GM21447 (cell line): ENCODE results near the gene PDS5B.

ENCODE experiments used
- ATAC-seq: cut with Tn5 transposase; IDR thresholded peaks from one replicate; pipeline ENCODE4 v1.9.1; 2021; ENCODE audit not compliant: unreplicated experiment

The PDS5B gene

DNA sequence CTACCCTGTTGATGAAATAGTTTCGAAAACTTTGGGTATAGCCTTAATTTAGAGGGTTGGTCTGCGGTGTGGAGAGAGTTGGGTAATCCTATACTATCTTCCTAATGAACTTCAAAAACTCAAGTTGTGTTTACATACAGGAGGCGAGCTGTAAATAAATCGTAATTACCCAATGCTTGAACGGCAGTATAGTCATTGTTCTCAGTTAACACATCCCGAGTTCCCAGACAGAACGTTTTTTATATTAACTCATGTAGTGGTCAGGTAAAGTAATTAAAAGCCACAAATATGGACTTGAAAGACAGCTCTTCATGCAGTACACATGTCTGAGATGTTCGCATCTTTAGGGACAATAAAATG lies 1.5 kb downstream of the PDS5B start:
- no peak for ATAC-seq

- no peak for ATAC-seq
These were observed 2.5 kb downstream of the PDS5B start for GRCh38 chr13:32588736-32589135.

DNA sequence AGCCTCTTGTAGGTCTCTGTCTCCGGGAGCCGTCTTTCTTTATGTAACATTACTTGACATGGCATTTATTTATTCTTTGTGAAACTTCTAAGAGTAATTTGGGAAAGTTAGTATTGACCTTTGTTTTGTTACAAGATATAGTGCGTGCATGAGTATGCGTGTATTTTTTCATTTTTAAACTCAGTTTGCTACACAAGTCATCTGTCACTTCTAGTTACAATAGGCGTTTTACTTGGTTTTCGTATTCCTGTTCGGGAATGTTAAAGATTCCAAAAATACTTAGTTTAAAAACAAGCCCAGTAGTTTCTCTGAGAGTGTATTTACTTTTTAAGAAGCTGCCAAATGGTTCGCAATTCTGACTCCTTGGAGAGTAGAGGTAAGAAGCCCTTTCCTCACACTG lies 3.2 kb downstream of the PDS5B start:
- no peak for ATAC-seq

- no peak for ATAC-seq
These were observed 4.0 kb downstream of the PDS5B start for GRCh38 chr13:32590266-32590665.

GRCh38 chr13:32592082-32592481 lies 5.8 kb downstream of the PDS5B start:
- ATAC-seq: no peak

DNA sequence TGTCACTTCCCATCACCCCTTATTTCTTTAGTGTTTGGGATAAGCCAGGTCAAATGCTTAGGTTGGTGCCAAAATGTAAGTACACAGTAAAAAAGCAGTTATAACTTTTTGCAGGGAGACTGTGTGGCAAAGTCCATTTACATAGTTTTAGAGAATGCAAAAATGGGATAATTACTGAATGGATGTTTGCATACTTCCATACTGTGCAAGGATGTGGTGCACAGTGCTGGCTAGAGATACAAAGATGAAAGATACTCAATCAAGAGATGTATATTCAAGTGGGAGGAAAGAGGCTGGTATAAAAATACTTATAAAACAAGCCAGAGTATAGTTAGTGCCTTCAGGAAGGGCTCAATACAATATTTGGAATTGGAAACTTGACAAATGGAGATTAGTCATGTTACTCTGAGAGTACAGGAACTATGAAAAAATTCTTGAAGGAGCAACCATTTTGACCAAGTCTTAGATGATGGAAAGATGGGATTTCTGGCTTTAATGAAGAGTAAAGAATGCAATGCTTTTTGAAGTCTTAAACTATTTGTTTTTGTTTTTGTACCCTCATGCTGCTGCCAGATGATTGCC lies 8.0 kb downstream of the PDS5B start:
- ATAC-seq: no peak

GRCh38 chr13:32595306-32595705 lies 9.1 kb downstream of the PDS5B start:
- ATAC-seq: no peak

GRCh38 chr13:32600890-32601289 lies 14.6 kb downstream of the PDS5B start:
- no peak for ATAC-seq

DNA sequence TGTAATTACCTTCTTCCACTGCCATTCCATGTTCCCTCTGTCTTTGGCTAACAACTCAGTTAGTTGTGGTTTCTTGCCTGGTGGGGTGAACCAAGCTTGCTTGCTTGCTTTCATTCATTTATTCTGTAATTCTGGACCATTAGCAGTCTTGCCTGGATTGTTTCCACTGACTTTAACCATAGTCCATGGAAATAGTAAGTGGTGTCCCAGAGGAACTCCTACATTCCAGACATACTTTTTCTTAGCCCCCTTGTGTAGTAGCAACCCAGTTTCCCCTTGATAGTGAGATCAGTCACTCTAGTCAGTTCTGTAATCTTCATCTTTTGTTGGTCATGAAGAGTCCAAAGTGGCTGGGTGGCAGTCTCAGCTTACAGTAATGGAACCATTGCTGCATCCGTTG lies 23.2 kb downstream of the PDS5B start:
- no peak for ATAC-seq

DNA sequence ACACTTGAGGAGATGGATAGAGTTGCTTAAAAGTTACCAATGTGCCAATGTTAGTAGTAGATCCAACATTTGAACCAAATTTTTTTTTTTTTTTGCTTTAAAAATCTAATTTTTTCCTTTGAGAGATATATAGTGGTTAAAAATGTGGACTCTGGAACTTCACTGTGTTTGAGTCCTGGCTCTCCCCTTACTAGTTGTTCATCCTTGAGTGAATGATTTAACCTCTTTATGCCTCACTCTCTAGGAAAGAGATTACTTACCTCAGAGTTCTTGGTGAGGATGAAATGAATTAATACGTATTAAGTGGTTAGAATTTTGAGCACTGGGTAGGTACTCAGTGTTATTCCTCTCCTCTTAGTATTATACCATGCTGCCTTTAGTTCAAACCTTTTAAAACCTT lies 24.3 kb downstream of the PDS5B start:
- ATAC-seq: no peak

GRCh38 chr13:32610977-32611376 lies 24.7 kb downstream of the PDS5B start:
- no peak for ATAC-seq

- ATAC-seq: no peak
These were observed 30.7 kb downstream of the PDS5B start for GRCh38 chr13:32616883-32617511.

GRCh38 chr13:32622827-32623226 lies 36.6 kb downstream of the PDS5B start:
- no peak for ATAC-seq

GRCh38 chr13:32624441-32624840 lies 38.2 kb downstream of the PDS5B start:
- ATAC-seq: no peak

DNA sequence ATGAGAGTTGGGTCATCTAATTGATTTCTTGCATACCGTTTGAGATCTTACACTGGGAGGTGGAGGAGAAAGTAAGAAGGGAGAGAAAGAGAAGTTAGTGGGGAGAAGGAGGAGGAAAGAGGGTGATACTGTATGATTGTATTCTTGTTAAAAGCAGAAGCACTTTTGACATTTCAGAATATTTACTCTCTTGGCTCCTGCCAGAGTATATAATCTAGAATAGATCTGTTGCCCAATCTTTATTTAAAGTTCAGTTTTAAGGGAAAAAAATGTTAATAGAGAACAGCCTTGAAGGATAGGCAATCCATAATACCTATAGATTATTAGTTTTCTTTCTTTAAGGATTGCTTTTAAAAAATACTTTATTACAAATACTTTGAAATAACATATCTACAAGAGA lies 41.5 kb downstream of the PDS5B start:
- ATAC-seq: no peak

DNA sequence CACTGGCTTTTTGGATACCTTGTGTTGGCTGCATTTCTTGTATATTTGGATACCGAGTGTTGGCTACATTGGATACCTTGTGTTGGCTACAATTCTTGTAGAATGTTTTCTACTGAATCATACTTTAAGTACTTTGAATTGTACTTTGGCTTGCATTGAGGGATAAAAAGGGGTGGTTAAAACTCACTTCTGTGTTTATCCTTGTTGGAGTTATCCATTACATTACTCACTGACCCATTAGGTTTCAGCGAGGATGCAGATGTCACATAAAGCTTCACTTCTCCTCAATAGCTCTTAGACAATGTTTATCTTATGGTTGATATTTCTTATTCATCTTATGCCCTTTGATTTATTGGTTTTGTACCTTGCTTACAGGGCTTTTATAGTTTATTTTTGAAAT lies 43.1 kb downstream of the PDS5B start:
- no peak for ATAC-seq

DNA sequence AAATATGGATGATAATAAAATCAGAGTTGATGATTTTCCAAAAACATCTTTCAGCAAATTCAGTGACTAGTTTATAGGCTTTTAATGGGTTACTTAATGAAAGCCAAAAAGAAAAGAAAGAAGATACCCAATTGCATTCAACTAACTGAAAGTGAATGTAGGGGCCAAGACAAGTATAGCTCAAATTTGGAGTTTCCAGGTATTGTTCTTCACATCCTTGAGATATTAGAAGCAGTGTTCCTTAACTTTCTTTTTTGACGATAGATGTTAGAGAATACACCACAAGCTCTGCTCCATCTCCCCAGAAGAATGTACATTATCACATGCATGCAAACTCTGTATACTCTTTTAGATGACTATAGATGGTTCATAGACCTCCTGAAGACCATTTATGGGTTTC lies 43.6 kb downstream of the PDS5B start:
- ATAC-seq: no peak

DNA sequence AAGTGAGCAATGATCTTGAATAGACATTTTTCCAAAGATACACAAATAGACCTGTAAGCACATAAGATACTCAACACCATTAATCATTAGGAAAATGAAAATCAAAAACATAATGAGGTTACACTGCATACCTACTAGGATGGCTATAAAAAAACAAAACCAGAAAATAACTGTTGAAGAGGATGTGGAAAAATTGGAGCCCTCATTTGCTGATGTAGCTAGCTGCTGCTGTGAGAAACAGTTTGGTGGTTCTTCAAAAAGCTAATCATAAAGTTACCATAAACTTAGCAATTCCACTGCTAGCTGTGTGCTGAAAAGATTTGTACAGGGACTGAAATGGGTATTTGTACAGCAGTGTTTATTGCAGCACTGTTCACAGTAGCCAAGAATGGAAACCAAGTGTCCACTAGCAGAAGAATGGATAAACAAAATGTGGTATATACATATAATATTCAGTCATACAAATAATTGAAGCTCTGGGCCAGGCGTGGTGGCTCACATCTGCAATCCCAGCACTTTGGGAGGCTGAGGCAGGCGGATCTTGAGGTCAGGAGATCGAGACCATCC lies 46.2 kb downstream of the PDS5B start:
- no peak for ATAC-seq

GRCh38 chr13:32636711-32637110 lies 50.5 kb downstream of the PDS5B start:
- no peak for ATAC-seq

GRCh38 chr13:32638739-32639138 lies 52.5 kb downstream of the PDS5B start:
- ATAC-seq: no peak

- ATAC-seq: no peak
These were observed 53.4 kb downstream of the PDS5B start for GRCh38 chr13:32639502-32640105.

GRCh38 chr13:32642316-32642715 lies 56.1 kb downstream of the PDS5B start:
- no peak for ATAC-seq

GRCh38 chr13:32642858-32643257 lies 56.6 kb downstream of the PDS5B start:
- ATAC-seq: no peak
